GM12892 (cell line): ENCODE measurements around the gene FRMD4B.

Experiments used
- POLR2A ChIP-seq: IDR thresholded peaks from 2 replicates; pipeline ENCODE4 v1.6.1; 2011; ENCODE audit warnings: low read depth, low read length, control low read depth
- POLR2AphosphoS5 ChIP-seq: IDR thresholded peaks from 2 replicates; pipeline ENCODE4 v1.6.1; 2011; ENCODE audit warnings: low read depth, low read length, control low read depth
- TAF1 ChIP-seq: IDR thresholded peaks from 2 replicates; pipeline ENCODE4 v1.6.1; 2011; ENCODE audit warnings: low read depth, mild to moderate bottlenecking, control low read depth, low read length, borderline replicate concordance

DNA sequence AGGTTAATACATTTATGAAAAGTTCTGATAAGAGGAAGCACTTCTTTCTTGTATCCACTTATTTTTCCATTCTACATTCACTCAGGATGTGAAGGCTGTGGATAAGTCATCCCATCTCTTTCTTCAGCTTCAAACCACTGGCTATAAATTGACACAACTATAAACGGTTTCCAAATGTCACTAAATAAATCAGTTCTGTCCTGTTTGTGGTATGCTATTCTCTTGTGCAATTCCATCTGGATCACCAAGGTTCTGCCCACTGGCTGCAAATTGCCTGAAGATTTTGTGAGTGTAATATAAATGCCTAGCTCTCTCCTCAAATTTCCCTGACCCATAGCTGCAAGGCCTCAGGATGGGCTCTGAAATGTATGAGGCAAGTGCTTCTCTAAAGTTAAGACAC is 256.4 kb downstream of the FRMD4B start:
- TF ChIP-seq POLR2AphosphoS5 (no peak), POLR2A (no peak), TAF1 (no peak)
